ENCODE measurements around the gene PCED1B.

DNA sequence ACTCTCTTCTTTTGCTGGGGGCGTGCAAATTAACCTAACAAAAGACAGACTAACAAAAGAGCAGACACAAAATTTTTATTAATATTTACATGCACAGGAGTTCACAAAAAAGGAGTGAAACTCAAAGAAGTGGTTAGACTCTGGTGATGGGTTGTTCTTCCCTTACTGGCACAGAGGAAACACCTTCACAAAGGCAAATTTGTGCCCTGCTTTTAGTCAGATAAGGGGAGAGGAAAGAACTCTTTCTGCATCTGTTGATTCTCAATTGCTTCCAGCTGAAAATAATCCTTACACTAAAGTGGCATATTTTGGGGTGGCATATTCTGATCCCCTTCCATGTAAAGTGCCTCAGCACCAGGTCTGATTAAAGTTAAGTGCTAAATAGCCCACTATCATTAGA, 190.5 kb downstream of the PCED1B start:
- TF ChIP-seq REST (IDR thresholded peaks at IDR 0.05; ENCODE audit: low read depth): no peak
- TF ChIP-seq CEBPB (IDR thresholded peaks at IDR 0.05): no peak
- TF ChIP-seq EP300 (IDR thresholded peaks at IDR 0.05; ENCODE audit: borderline replicate concordance): no peak
- no peak for TF ChIP-seq MAX (IDR thresholded peaks at IDR 0.05)
- no peak for TF ChIP-seq ZBTB7A (IDR thresholded peaks at IDR 0.05; ENCODE audit: low read depth)
- TF ChIP-seq YY1 (IDR thresholded peaks at IDR 0.05; ENCODE audit: low read depth): no peak
- TF ChIP-seq FOXM1 (IDR thresholded peaks at IDR 0.05; ENCODE audit: borderline replicate concordance, low read depth): no peak
- TF ChIP-seq CREB1 (IDR thresholded peaks at IDR 0.05; ENCODE audit: low read depth): no peak
- TF ChIP-seq EGR1 (IDR thresholded peaks at IDR 0.05): no peak
- TF ChIP-seq RAD21 (IDR thresholded peaks at IDR 0.05; ENCODE audit: low read depth): no peak
- no peak for TF ChIP-seq TAF1 (IDR thresholded peaks at IDR 0.05; ENCODE audit: low read depth)
- TF ChIP-seq TCF12 (IDR thresholded peaks at IDR 0.05; ENCODE audit: low read depth): no peak
- no peak for TF ChIP-seq USF1 (IDR thresholded peaks at IDR 0.05)
